ENCODE results near the gene INPP5K.
"Not testable (repeated sequence)": the region's sequence is repeated elsewhere in the genome, so short reads cannot be mapped to it uniquely, and the experiment has no call there.

The INPP5K gene

DNA sequence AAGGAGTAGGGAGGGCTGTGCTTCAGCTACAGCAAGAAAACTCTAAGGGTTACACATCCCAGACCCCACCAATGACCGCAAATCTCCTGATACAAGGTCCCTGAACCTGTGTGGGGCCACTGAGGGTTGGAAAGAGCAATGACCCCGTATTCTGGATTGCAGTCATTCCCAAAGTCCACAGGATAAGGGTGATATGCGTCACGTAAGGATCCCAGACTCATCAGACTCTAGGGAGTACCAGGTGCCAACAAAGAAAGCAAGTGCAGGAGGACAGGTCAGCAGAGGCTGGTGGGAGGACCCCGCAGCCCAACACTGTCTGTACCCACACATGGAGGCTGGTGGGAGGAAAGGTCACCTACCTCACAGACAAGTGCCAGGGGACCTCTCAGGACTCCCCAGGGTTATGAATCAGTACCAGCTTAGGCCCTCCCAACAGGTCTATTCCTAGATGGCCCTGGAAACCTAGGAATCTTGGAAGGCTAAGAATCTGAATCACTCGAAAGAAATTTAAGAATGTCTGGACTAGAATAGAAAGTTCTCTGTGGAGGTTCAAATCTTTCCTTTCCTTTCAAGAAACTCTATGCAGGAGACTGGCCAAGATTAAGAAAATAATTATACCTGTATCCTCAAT is 30.0 kb upstream of the INPP5K start:
- DNase-seq, result no peak

GRCh38 chr17:1545618-1546017 is 29.2 kb upstream of the INPP5K start:
- no peak for DNase-seq

DNA sequence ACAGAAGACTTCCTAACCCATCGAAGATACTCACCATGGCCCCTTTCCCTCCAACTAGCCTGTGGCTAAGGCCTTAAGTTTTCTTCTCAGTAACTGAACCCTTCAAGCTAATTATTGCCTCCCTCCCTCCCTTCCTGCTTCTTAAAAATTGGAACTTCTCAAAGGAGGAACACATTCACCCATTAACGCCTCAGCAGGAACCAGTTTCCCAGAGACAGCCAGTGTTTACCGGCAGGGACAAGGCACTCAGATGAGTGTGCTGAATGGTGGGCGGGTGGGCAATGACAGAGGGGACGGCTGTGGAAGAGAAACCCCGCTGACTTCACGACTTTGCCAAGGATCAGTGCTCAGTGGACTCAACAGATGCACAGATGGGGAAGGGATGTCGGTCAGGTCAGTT is 25.9 kb upstream of the INPP5K start:
- no peak for DNase-seq

- no peak for DNase-seq
Measured at GRCh38 chr17:1541367-1541904, 25.0 kb upstream of the INPP5K start.

- DNase-seq, result no peak
Measured at GRCh38 chr17:1539811-1540210, 23.4 kb upstream of the INPP5K start.

DNA sequence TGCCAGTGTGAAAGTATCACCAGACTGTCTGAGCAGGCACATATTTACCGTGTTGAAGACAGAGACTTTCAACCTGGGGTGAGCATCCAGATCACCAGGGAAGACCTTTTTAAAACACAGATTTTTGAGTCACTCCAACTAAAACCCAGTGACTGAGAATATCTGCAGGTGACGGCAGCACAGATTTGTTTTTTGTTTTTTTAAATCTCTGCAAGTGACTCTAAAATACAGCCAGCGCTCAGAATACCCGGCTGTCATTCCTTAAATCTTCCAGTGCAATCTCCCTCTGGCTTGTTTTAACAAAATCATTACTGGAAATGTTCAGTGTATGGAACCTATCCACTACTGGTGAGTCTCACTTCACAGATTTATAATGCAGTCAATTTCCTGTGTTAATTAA is 19.3 kb upstream of the INPP5K start:
- DNase-seq, result no peak

- no peak for DNase-seq
Measured at GRCh38 chr17:1533661-1534325, 17.4 kb upstream of the INPP5K start.

- peak; percentile 63 for DNase-seq
Measured at GRCh38 chr17:1532836-1533602, 16.6 kb upstream of the INPP5K start.

- no peak for DNase-seq
Measured at GRCh38 chr17:1529863-1530262, 13.5 kb upstream of the INPP5K start.

- DNase-seq, result not testable (repeated sequence)
Measured at GRCh38 chr17:1526876-1527275, 10.5 kb upstream of the INPP5K start.

- no peak for DNase-seq
Measured at GRCh38 chr17:1522626-1523025, 6.2 kb upstream of the INPP5K start.

GRCh38 chr17:1521086-1521640 is 4.8 kb upstream of the INPP5K start:
- no peak for DNase-seq

GRCh38 chr17:1519678-1520077 is 3.3 kb upstream of the INPP5K start:
- no peak for DNase-seq

- no peak for DNase-seq
Measured at GRCh38 chr17:1518410-1518809, 2.0 kb upstream of the INPP5K start.

DNA sequence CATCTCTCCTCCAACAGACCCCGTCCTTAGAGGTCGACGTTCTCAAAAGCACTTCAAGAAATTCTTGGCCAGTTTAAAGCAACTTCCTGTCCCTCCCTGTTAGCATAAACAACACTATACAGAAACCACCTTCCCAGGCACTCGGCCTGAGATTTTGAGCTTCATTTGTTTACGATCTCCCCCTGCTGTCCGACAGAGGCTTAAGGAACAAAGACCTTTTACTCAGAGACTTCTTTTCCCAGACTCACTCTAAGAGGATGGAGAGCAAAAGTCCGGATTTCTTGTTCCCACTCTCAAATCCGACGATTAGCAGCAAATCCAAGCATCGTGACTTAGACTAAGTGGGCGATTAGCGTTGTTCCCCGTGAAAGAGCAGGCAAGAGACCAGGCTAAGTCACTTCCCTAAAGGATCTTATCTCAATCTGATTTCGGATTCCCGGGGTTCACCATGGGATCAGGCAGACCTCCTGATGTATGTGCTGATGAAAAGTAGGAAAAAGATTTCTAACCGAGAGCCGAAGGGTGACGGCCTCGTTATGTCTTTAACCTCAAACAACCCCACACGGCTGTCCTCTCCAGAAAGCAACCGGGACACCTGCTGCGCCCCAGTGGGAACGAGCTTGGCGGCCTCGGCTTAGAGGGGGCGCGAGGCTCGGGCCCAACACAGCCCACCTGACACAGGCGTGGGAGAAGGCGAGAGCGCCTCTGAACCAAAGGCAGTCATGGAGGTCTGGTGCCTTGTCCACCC is 598 bp downstream of the INPP5K start:
- DNase-seq, result peak; percentile 83

GRCh38 chr17:1512351-1512750 is 4.1 kb downstream of the INPP5K start:
- no peak for DNase-seq

DNA sequence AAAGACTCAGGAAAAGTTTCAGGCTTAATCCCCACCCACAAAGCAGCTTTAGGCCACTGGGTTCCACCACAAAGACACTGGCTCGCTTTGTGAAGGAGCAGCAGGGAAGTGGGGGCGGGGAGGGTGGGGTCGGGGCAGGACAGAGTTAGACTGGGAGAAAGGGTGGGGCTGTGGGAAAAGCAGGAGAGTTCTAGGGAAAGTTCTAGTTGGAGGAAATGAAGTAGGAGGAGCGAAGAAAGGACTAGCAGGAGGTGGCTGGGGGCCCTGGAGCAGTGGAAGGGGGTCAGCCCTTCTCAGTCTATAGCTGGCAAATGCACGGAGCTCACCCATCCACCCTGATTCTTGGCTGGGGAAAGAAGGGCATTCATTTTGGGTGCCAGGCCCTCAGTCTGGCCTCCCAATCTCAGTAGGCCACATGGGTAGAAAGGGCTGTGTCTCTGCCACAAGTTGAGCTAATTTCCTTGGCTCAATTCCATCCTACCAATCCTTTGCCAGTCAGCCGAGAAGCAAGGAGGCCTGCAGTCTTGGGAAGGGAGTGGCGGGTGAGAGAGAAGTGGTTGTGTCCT is 4.6 kb downstream of the INPP5K start:
- peak; percentile 34 for DNase-seq

DNA sequence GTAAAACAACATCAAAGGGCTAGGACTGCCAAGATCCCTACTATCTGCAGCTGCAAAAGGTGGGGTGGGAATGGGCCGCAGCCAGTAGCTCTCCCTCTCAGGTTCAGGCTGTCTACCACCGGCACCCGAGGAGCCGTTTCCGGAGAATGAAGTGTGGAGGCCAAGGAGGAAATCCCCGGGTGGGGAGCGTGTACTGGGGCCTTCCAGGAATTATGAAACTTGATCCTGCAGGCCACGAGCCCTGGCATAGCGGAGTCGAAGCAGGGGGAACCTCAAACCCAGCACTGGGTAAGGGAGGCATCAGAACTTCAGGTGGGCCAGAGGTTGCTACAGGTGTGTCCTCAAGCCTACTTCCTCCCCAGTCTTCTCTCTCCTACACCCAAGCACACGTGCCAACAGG is 5.1 kb downstream of the INPP5K start:
- no peak for DNase-seq

DNA sequence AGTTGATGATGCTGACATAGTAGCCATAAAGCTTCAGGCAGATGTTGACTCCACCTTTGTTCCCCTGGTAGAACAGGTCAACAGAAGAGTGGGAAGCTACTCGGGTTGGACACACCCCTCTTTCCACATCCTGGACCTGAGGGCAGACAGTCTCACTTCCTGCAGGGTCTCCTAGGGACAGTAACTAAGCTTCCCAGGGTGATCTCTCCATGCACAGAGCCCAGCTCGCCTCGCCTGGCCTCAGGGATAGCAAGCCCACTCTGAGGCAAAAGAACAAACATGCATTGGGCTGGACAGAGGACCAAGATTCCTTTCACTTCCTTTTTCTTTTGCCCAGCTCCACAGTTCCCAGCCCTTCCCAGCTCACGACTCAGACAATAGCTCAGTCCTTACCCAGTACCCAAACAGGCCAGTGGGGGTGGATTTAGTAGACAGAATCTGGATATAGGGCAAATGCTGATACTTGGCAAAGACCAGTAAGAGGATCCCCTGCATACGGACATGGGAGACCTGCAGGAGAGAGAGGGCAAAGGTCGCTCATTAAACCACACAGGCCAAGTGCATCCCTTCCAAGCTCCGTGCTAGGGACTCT is 7.0 kb downstream of the INPP5K start:
- no peak for DNase-seq

DNA sequence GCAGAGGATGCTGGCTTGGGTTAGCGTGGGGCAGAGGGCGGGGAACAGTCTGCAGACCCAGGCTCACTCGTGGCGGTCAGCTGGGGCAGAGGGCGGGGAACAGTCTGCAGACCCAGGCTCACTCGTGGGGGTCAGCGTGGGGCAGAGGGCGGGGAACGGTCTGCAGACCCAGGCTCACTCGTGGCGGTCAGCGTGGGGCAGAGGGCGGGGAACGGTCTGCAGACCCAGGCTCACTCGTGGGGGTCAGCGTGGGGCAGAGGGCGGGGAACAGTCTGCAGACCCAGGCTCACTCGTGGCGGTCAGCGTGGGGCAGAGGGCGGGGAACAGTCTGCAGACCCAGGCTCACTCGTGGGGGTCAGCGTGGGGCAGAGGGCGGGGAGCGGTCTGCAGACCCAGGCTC is 7.7 kb downstream of the INPP5K start:
- DNase-seq, result not testable (repeated sequence)

DNA sequence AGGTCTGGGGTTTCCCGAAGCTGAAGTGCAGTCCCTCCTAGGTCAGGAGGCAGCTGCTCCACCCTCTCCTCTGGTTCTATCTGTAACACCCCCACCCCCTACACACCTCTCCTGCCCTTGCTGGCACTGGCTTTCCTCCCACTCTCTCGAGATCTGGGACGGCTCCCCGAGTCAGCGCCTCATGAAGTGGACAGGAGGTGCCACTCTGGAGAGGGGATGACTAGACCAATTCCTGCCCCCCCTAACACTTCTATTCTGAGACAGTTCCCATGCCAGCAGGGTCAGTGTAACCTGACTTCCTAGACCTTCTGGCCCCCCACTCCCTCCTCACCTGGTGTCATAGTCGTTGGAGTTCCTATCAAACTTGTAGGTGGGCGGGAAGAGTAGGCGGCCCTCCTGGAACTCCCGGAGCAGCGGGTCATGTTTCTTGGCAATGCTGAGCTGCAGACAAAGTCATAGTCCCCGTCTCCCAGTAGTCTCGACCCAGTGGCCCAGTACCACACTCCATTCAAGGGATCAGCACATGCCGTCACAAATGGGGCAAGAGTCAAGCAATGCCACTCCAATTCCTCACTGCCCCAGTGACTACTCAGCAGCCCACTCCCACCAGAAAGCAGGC is 9.7 kb downstream of the INPP5K start:
- no peak for DNase-seq

DNA sequence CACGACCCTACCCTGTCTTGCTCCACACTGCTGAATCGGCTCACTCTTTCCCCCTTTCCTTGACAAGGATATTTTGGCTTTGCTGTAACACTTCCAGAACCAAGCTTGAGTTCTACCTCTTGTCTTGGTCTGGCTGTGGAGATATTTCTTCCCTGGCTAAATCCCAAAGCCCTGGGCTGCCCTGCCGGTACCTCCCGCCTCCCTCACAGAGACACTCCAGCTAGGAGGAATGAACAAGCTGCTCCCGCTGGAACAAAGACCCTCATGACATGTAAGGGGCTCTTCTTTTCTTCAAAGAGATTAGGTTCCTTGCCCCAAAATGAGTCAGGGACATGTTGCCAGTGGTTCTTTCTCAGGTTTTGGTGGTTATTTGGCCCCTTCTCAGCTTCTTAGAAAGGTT is 10.8 kb downstream of the INPP5K start:
- DNase-seq, result no peak

Measured in hematopoietic multipotent progenitor cell treated with erythropoietin and hydrocortisone succinate and interleukin-3 and kit ligand, for 8 days (in vitro differentiated cells).